HCEC 1CT (cell line): Measurements from ENCODE around the gene TMEM256.

Experiments
- DNase-seq: peaks from one replicate; pipeline ENCODE4 v3.0.0-alpha.2; 2017

TMEM256 gene

DNA sequence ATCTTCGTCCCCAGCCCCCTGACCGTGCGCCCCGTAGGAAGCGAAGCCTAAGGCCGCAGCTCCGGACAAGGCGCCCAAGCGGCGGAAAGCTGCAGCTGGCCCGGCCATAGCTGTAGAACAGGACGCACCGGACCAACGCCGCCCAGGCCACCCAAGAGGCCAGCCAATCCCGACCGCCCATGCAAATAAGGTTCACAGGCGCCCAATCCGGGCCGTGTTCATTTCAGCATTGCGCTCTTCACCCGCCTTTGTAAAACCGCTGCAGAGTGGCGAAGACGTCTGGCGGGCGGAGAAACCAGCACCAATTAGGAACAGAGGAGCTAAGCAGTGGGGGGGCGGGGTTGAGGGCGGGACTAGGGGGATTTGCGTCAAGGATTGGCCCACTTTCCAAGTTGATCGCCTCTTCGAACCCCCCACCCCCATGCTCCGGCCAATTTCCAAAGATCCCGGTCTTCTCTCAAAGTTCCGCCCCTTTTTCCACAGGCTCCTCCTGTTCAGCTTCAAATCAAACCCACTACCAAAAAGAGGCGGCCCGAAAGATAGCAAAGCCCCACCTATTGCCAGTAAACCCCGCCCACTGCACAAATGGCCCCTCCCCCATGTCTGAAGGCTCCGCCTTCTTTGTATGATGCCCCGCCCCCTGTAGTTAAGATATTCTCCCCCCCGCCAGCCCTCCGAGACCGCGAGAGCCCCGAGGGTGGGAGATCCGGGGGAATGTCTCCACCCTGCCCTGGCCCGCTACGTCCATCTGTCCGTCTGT lies at the start of gene TMEM256:
Gene TMEM256 (minus strand): TSS at position 121 of the 760 bp plus-strand sequence. CDS start 13 bp downstream, at position 108.
- DNase-seq = peak; percentile 99

DNA sequence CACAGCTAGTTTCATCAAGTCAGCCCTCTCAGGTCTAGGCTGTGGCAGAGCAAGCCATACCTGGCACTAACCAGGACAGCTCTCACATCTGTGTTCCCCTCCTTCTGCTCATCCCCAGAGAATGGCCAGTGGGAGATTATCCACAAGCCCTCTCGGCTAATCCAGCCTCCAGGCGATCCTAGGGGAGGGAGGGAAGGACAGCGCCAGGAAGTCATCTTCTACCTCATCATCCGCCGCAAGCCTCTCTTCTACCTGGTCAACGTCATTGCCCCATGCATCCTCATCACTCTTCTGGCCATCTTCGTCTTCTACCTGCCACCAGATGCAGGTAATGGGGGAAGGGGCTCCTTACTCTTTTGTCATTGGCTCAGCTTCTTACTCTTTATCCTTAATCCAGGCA lies 44.6 kb upstream of the TMEM256 start:
- DNase-seq = no peak

DNA sequence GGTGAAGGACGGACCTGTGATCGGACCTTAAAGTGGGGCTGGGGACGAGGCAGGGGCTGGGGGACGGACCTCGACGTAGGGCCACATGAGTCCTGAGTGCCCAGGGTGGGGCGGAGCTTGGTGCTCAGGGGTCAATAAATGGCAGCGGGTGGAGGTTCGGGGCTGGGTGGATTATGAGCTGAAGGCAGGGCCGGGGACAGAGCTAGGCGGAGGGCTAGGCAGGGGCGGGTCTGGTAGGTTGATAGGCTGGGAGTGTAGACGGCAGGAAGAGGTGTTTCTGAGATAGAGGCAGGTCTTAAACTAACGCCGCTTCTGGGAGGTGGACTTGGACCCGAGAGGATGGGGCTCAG lies 41.7 kb upstream of the TMEM256 start:
- no peak for DNase-seq

DNA sequence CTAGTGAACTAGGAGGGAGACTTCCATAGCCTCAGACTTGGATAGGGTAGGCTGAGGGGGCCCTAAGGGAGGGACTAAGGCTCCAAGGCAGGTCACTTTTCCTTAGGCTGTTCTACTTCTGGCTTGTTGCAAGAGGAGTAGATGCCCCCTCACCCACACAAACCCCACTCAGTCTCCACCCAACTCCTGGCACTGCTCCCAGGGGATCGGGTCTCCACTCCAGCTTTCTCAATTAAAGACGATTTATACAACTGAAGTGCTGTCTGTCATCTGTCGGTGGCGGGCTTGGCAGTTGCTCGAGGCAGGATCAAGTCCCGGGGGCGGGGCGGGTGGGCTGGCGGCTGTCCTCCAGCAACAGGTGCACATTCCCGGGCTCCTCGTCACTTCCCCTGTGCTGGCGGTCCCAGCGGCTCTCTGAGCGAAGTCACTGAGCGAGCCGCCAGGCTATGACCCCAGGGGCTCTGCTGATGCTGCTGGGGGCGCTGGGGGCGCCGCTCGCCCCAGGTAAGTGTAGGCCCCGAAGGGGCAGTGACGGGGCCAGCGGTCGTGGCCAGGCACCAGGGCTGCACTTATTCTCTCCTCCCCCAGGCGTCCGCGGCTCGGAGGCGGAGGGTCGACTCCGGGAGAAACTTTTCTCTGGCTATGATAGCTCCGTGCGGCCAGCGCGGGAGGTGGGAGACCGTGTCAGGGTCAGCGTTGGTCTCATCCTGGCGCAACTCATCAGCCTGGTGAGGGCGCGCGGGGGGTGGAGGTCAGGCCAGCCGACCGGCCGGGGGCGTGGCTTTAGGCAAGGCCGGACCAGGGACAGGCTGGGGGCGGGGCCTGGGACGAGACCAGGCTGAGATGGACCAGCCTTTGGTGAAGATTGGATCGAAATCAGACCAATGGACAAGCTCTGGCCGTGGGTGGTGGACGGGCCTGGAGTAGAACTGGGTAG lies 41.1 kb upstream of the TMEM256 start, which contains the start of gene CHRNB1:
Gene CHRNB1 (plus strand): TSS at position 380 of the 937 bp plus-strand sequence. CDS start 67 bp downstream, at position 447.
- peak; percentile 29 for DNase-seq

DNA sequence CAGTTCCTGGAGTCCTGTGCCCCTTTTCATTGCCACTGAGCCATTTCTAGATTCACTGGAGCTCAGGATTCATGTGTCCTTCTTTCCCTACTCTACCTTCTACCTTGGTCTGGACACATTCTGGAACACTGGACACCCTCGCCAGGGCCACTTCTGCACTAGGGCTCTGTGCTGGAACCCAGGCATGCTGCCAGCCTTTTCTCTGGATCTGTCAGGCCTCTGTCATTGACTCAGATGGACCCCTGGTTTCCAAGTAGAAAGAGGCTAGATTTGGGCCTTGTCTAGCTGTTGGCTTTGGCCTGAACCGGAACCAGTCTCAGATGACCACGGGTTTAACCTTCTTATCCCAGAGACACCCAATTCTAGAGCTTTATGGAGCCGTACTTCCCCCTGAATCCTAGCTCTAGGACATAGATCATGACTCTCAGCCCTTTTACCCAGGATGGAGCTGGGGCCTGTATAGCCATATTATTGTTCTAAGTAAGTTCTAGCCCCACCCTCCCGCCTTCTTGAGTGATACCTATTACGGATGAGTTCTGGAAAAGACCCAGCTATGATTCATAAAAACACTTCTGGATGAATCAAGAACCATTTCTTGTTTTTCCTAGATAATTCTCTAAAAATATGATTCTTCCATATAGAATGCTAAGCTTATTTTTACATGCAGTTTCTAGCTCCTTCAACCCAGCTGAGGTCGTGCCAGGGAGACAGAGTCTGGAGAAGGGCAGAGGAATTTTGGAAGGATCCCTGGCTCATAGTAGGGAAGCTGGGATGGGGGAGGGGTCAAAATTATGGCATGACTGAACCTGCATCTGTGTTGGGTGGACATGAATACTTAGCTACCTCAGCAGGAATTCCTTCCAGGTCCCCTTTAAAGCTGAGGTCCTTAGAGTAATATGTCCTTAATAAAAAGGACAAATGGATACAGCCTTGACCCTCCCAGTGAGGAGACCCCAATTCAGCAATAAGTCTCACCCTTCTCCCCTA lies 39.9 kb upstream of the TMEM256 start:
- peak; percentile 45 for DNase-seq

DNA sequence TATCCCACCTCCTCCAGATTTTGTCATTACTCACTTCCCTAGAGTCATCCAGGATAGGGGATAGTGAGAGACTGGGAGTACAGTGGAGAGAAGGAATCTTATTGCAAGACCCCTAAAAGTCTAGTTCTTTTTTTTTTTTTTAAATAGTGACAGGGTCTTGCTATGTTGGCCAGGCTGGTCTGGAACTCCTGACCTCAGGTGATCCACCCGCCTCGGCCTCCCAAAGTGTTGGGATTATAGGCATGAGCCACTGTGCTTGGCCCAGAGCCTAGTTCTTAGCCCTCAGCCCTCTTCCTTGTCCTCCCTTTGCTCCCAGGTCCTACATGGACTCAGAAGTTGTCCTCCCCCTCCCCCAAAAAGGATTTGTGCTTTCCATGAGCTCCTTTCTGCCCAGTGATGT lies 38.2 kb upstream of the TMEM256 start:
- no peak for DNase-seq

DNA sequence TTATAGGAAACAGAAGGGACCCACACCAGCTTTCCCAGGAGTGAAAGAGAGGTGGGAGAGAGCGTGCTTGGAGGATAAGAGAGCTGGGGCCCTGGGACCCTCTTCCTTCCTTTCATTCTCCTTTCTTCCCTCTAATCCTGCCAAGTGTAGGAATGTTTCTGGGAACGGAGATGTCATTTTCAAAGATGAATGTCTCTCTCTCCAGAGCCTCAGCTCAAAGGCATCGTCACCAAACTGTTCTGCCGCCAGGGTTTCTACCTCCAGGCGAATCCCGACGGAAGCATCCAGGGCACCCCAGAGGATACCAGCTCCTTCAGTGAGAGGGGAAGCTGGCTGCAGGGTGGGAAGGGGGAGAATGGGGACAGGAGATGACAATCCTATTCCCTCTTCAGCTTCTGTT lies 37.4 kb upstream of the TMEM256 start:
- no peak for DNase-seq

DNA sequence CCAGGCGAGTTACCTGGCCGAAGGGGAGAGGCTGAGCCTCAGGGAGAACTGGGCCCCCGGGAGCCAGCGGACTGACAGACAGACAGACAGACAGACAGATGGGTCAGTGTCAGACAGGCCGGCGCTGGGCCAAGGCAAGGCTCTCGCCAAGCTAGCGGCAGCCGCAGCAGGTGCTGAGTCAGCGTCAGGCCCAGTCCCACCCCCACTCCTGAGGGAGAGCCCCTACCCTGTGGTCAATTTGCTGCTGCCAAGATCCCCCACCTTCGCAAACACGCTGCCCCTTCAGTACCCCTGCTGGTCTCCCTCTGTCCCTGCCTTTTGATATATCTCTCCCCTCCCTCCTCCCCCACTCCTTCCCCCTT lies 36.9 kb upstream of the TMEM256 start:
- DNase-seq = peak; percentile 35

DNA sequence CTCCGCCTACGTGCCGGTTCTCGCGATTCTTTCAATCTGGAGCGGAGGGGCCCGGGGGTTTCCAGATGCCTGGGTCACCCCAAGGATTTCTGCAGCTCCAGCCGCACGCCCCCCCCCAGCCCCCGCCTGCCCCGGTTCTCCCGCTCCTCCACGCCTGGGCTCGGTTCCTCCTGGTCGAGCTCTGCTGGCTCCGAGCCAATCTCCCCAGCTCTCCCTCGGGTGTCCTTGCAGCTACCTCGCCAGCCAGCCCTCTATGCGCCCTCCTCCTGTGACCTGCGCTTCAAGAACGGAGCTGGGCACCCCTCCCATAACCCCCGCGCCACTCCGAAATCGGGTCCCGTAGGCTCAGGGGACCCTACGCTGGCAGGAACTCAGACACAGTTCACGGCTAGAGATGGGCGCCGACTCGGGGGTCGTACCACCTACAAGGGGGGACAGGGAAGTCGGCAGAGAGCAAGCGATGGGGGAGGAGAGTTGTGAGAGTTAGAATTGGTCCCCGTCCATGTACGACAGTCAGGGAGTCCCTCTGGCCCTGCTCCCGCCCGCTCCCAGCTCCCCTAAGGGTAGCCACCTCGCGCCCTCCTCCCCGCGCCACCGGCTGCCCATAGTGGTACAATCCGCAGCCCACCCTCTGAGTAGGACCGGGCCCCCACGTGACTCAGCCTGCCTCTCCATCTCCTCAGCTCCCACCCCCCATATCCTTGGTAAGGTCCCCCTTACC lies 36.4 kb upstream of the TMEM256 start:
- DNase-seq = peak; percentile 18

DNA sequence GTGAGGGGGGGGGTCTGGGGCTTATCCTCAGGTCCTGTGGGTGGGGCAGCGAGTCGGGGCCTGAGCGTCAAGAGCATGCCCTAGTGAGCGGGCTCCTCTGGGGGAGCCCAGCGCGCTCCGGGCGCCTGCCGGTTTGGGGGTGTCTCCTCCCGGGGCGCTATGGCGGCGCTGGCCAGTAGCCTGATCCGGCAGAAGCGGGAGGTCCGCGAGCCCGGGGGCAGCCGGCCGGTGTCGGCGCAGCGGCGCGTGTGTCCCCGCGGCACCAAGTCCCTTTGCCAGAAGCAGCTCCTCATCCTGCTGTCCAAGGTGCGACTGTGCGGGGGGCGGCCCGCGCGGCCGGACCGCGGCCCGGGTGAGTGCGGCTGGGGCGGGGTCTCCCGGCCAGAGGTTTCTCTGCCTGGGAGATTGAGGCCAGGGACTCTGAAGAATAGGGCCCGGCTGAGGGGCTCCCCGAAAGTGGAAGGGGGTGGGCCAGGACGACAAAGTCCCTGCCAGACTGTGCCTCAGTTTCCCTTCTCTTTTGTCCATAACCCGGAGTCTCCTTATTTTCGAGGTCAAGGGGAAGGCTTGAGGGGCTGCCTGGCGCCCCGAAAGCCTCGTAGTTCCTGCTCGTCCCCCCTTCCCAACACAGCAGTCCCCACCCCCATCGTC lies 35.7 kb upstream of the TMEM256 start, which contains the start of gene FGF11:
Gene FGF11 (plus strand): TSS at position 51 of the 651 bp plus-strand sequence. CDS start 109 bp downstream, at position 160.
- DNase-seq = no peak

DNA sequence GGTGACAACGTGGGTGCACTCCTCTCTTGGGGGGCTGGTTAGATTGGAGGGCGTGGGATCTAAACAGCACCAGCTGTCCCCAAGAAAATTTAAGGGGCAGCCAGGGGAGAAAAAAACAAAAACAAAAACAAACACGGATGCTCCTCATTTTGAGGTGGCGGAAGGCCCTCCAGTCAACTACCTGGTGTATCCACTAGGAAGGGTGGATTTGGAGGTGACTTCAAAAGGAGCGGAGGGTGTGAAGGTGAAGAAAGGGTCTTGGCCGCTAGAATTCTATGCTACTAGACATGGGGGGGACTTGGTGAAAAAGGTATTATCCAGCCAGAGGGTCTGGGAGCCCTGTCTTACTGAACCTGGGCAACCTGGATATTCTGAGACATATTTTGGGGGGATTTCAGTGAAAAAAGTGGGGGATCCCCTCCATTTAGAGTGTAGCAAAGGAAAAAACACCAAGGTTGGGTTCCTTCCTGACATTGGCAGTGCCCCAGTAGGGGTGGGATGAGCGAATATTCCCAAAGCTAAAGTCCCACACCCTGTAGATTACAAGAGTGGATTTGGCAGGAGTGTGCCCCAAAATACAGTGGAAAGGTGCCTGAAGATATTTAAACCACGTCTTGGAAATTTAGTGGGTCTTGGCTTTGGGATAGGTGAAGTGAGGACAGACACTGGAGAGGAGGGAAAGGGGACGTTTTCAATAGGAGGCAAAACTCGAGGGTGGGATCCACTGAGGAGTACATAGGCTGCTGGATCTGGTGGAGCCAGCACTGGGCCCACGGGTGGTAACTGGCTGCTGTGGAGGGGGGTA lies 35.0 kb upstream of the TMEM256 start:
- DNase-seq = no peak

DNA sequence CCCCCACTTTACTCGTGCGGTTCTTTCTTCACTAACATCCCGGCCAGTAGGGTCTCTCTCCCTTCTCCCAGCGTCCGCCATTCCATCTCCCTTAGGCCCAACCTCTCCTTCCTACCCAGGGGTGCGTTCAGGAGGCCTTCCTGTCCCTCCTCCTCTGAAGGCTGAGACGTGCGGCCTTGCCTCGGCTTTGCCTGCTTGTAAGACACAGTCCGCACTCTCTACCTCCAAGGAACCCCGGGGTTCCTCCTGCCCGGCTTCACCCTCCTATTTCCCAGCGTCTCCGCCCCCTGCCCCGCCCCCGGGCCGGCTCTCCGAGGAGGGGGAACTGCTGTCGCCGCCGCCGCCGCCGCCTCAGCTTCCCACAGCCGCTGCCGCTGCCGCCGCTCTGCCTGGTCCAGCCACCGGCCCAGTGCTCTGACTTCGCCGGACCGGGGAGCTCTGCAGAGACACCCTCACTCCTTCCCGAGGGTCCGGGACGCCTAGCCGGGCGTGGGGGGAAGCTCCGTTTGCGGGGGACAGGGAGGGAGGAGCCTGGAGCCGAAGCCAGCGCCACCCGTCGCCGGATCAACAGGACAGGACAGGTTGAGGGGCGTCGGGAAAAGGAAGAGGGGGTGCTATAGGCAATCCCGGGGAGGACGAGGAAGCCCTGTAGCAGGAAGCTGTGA lies 34.2 kb upstream of the TMEM256 start:
- no peak for DNase-seq

DNA sequence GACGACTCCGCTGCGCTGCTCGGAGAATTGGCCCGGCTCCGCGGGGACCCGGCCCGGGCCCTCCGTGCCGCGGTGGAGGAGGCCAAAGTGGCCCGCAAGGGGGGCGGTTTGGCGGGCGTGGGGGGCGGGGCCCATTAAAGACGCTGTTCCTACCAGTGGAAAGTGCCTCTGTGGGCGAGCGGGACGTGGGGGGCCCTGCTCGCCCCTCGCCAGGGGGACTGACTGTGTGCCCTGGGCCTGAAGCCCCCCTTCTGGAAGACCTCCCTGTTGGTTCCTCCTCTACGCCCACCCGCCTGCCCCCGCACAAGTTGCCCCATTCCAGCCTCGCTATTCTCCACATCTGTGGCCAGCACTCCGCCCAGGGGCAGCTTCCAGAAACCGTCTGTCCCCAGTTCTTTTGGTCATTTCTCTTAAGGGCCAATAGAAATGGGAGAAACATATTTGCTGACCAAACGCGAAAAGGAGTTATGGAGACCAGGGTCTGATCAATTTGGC lies 33.5 kb upstream of the TMEM256 start:
- DNase-seq = no peak

DNA sequence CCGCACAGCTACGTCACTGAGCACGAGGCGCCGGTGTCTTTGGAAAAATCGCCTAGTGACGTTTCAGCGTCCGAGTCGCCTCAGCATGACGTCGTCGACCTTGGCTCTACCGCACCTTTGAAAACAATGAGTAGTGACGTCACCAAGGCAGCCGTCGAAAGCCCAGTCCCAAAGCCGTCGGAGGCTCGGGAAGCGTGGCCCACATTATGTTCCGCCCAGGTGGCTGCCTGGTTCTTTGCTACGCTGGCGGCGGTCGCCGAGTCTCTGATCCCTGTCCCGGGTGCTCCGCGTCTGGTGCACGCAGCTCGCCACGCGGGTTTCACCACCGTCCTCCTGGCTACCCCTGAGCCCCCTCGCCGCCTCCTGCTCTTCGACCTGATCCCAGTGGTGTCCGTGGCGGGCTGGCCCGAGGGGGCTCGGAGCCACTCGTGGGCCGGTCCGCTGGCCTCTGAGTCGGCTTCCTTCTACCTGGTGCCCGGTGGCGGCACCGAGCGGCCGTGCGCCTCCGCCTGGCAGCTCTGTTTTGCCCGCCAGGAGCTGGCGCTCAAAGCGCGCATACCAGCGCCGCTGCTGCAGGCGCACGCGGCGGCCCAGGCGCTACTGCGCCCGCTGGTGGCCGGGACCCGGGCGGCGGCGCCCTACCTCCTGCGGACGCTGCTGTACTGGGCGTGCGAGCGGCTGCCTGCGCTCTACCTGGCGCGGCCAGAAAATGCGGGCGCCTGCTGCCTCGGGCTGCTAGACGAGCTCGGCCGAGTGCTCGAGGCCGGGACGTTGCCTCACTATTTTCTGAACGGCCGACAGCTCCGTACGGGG lies 32.9 kb upstream of the TMEM256 start:
- peak; percentile 67 for DNase-seq

DNA sequence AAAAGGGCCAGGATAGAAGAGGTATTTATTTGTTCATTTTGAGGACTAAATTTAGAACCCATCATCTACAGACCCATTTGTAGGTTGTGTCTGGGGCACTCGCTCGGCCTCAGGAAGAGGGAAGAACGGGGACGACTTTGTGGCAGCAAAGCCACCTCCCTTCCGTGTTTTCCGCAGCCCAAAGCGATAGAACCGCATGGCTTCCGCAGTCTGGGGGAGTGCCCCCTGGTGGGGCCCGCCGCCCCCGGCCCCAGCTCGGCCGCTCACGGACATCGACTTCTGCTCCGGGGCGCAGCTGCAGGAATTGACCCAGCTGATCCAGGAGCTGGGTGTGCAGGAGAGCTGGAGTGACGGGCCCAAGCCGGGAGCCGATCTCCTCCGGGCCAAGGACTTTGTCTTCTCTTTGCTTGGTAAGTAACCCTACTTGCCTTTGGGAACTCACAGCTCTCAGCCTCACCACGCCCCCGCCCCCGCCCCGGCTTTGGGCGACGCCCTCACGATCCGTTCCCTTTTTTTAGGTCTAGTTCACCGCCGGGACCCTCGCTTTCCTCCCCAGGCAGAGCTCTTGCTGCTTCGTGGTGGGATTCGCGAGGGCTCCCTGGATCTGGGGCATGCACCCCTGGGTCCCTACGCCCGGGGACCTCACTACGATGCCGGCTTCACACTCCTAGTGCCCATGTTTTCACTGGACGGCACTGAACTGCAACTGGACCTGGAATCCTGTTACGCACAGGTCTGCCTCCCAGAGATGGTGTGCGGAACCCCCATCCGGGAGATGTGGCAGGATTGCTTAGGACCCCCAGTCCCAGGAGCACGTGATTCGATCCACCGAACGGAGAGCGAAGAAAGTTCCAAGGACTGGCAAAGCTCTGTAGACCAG lies 32.0 kb upstream of the TMEM256 start:
- DNase-seq = no peak

DNA sequence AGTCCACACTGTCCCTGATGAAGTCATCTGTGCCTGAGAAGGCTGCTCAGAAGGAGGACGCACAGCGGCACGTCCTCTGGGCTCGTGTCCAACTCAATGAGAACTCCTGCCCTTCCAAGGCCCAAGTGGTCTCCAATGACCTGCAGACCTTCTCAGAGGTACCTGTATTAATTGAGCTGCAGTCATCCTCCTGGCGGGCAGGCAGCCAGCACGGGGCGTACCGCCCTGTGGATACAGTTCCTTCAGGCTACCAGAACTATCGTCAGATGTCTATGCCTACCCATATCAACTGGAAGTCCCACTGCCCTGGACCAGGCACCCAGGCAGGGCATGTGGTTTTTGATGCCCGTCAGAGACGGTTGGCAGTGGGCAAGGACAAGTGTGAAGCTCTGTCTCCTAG lies 28.4 kb upstream of the TMEM256 start:
- DNase-seq = no peak

DNA sequence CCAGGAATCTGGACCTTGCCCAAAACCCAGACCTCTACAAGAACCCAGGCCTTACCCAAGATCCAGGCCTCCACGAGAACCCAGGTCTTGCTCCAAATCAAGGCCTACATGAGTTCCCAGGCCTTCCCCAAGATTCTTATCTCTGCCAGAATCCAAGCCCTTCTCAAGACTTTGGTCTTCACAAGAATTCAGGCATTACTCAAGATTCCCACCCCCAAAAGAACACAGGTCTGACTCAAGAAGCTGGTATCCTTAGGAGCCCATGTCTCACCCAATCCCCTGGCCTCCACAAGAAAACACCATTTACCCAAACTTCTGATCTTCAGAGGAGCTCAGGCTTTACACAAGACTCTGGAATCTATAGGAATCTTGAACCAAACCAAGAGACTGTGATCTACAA lies 27.3 kb upstream of the TMEM256 start:
- DNase-seq = no peak

DNA sequence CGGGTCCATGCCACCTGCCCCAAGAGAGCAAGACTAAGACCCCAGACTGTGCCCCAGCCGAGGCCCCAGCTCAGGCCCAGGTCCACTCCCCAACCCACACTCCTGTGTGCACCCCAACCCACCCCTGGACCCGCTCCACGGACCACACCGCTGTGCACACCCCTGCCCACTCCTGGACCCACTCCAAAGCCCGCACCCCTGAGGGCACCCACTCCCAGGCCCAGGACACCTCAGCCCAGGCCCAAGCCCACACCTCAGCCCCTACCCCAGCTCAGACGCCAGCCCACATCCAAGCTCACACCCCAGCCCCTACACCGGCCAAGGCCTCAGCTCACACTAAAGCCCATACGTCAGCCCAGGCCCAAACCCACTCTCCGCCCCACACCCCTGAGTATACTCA lies 25.8 kb upstream of the TMEM256 start:
- DNase-seq = no peak
